IPS-NIHi7 (cell line): Measurements from ENCODE around the gene SMG6.
"Not testable (repeated sequence)": the region's sequence is repeated elsewhere in the genome, so short reads cannot be mapped to it uniquely, and the experiment has no call there.

Experiments
- DNase-seq: peaks from one replicate; pipeline ENCODE4 v3.0.0; 2012; ENCODE audit warnings: mixed read lengths; ENCODE audit errors: extremely low spot score

The SMG6 gene

GRCh38 chr17:2202996-2203575, 100.5 kb downstream of the SMG6 start:
- no peak for DNase-seq

DNA sequence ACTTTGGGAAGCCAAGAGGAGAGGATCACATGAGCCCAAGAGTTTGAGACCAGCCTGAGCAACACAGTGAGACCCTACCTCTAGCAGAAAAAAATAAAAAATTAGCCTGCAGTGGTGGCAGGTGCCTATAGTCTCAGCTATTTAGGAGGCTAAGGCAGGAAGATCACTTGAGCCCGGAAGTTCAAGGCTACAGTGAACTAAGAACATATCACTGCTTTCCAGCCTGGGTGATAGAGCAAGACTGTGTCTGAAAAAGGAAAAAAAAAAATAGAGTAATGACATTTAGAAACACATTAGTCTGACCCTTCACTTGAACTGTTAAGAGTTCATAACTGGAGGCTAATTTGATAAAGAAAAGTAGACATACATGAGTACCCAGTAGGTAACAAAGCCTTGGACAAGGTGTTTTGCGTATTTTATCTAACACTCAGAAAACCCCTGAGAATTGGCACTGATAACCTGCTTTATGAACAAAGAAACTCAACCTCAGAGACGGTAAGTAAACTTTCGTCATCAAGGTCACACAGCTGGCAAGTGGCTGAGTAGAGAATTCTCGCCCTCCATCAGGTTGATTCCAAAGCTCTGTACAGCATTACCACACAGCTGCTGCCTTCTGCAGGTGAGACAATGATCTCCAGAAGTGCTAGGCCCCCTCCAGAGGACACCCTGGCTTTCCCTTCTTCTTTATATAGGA, 101.1 kb downstream of the SMG6 start:
- DNase-seq, result no peak

GRCh38 chr17:2199386-2199785, 104.2 kb downstream of the SMG6 start:
- not testable (repeated sequence) for DNase-seq

- no peak for DNase-seq
These were observed 104.7 kb downstream of the SMG6 start for GRCh38 chr17:2198927-2199326.

GRCh38 chr17:2197271-2197670, 106.3 kb downstream of the SMG6 start:
- DNase-seq, result no peak

GRCh38 chr17:2195729-2196128, 107.9 kb downstream of the SMG6 start:
- DNase-seq, result no peak

DNA sequence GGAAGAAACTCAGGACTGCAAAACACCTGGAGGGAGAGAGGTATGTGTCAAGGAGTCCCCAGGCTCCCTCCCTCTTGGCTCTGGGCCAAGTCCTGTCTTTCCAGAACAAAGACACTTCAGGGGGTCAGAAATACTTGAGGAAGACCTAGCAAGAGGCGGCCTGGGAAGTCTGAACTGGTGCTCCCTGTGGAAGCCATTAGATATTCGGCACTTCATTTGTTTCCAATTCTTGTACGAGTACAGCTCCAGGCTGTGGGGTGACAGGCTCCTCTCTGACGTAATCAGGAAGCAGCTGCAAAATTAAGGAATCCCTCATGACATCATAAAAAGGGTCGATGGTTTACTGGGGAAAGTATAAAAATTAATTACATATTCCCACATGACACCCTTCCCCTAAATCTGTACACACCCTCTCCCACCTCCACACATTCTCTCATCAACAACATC, 108.7 kb downstream of the SMG6 start:
- DNase-seq, result peak; percentile 81

- DNase-seq, result no peak
These were observed 111.1 kb downstream of the SMG6 start for GRCh38 chr17:2192367-2193057.

GRCh38 chr17:2191785-2192184, 111.8 kb downstream of the SMG6 start:
- no peak for DNase-seq

GRCh38 chr17:2191227-2191626, 112.4 kb downstream of the SMG6 start:
- DNase-seq, result no peak

GRCh38 chr17:2190014-2190413, 113.6 kb downstream of the SMG6 start:
- DNase-seq, result no peak

GRCh38 chr17:2188971-2189630, 114.5 kb downstream of the SMG6 start:
- no peak for DNase-seq

GRCh38 chr17:2187758-2188157, 115.8 kb downstream of the SMG6 start:
- no peak for DNase-seq

- DNase-seq, result no peak
These were observed 116.6 kb downstream of the SMG6 start for GRCh38 chr17:2186937-2187336.

GRCh38 chr17:2184993-2185931, 118.3 kb downstream of the SMG6 start:
- DNase-seq, result no peak

- no peak for DNase-seq
These were observed 120.2 kb downstream of the SMG6 start for GRCh38 chr17:2183346-2183745.

DNA sequence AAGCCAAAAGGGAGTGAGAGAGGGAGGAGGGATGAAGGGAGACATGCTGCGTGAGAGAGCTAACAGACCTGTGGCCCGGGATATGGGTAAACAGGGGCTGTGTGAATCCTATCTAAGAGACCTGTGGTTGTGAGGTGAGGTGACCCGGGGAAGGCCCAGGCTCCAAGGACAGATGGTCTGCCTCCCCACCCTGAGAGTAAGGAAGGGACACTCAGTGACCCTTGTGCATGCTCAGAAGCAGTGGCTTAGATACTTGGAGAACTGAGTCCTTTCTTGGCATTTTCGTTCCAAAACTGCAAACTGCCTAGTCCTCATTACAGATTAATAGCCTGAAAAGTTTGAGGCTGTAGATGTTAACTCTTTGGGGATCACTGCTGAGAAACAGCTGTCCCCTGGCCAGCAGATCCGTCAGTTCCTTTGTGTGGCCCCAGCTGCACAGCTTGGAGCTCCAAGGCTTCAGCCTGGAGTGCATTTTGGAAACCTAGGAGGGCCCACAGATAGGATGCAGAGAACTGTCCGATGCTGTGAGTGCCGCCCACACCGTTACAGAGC, 121.6 kb downstream of the SMG6 start:
- DNase-seq, result no peak

DNA sequence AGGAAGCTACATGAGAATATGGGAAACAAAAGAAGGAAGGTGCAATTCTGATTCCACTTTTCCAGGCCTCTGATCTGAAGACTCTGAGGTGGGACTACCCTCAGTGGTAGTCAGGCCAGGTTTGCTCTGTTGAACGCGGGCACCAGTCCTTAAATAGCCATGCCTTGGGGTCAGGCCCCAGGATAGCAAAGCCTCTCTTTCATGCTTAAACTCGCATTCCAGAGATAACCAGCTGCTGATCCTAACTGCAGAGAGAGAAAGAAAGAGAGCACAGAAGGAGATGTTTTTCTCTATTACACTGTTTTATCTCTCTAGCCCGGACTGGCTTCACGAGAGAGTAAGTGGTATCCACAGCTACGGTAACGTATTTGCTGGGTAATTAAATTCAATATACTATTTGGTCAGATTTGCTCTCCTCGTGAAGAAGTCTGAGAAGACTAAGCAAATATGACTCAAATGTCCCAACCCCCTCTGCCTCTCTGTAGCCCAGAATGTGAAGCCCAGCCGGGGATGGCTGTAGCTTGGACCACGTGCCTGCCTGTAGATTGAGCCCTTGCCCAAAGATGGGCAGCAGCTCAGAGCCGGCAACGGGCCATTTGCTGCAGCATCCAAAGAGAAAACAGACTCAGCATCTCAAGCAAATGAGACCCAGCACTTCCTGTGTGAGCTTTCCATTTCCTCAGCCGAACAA, 122.2 kb downstream of the SMG6 start:
- DNase-seq, result no peak

- no peak for DNase-seq
These were observed 122.8 kb downstream of the SMG6 start for GRCh38 chr17:2180768-2181167.

DNA sequence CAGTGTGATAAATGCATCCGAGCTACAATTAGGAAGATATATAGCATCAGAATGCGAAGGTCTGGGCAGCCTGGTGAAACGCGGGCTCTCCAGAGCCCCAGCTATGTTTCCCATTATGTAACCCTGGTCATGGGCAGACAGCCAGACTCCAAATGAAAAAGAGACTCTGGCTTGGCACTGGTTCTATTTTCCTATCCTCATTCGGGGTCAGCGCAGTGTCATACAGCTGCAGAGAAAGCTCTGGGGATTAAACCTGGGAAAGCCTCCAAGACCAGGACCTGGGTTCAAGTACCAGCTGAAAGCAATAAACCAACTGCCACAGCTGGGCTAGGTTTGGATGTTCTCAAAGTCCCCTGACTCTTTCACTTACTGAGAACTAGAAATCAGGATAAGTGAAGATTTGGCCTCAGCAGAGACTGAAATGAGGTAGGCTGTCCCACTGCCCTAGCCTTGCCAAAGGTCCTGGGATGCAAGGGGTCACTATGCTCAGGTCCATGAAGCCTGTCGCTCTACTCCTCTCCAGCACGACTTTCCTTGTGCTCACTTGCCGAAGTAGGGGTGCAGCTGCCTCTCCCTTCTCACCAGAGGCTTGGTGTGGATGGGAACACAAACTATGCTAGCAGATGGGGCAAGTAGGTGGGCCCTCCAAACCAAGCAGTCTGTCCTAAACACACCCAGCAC, 123.8 kb downstream of the SMG6 start:
- DNase-seq, result no peak
